HG03045 (cell line): Measurements from ENCODE around the gene IREB2.

Source experiments
- ATAC-seq: cut with Tn5 transposase; IDR thresholded peaks from one replicate; pipeline ENCODE4 v1.9.1; 2021; ENCODE audit warnings: mild to moderate bottlenecking, moderate library complexity; ENCODE audit not compliant: unreplicated experiment

IREB2 gene

GRCh38 chr15:78406016-78406585, 31.9 kb upstream of the IREB2 start:
- ATAC-seq, result no peak

GRCh38 chr15:78407608-78408354, 30.2 kb upstream of the IREB2 start:
- no peak for ATAC-seq

DNA sequence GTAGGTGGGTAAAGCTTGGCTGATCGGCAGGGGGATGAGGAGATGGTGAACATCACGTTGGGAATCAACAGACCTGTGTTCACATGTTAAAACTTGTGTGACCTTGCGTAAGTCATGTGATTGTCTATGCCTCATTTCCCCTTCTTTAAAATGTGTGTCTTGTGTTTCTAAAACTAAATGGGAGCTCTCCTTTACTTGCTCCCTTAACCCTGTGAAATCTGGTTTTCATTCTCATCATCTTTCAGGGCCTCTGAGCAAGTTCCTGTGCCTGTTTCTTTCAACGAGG, 29.7 kb upstream of the IREB2 start:
- no peak for ATAC-seq

- ATAC-seq, result no peak
Observed at GRCh38 chr15:78408961-78409360, 29.1 kb upstream of the IREB2 start.

GRCh38 chr15:78411061-78411460, 27.0 kb upstream of the IREB2 start:
- no peak for ATAC-seq

- no peak for ATAC-seq
Observed at GRCh38 chr15:78414621-78415250, 23.3 kb upstream of the IREB2 start.

DNA sequence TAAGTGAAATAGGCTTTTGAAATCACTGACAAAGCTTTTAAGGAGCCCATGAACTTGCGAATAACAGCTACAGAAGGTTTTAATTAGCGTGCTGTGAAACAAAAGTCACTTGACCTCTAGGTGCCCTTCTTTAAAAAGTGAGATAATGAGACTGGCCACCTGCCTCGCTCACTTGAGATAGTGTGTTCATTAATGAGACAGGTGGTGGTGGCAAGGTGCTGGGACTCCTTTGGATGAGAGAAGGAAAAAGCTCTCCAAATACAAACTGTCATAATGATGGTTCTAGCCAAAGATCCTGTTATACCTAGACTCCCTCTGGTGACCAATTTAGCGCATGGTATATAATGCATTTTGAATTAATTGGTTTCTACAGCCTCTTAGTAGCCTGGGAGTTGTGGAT, 22.7 kb upstream of the IREB2 start:
- ATAC-seq, result no peak

- no peak for ATAC-seq
Observed at GRCh38 chr15:78417754-78418630, 20.0 kb upstream of the IREB2 start.

- no peak for ATAC-seq
Observed at GRCh38 chr15:78418686-78419085, 19.3 kb upstream of the IREB2 start.

DNA sequence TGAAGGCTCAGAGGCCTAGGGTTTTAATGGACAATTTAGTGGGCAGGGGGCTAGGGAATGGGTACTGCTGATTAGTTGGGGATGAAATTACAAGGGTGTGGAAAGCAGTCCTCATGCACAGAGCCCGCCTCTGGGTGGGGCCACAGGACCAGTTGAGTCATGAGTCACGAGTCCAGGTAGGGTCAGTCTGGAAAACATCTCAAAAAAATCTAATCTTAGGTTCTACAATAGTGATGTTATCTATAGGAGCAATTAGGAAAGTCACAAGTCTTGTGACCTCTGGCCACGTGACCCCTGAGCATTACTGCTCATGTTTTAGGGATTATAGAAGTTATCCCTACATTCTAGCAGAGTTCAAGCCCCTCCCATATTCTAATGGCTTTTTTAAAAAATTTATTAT, 18.6 kb upstream of the IREB2 start:
- ATAC-seq, result no peak

DNA sequence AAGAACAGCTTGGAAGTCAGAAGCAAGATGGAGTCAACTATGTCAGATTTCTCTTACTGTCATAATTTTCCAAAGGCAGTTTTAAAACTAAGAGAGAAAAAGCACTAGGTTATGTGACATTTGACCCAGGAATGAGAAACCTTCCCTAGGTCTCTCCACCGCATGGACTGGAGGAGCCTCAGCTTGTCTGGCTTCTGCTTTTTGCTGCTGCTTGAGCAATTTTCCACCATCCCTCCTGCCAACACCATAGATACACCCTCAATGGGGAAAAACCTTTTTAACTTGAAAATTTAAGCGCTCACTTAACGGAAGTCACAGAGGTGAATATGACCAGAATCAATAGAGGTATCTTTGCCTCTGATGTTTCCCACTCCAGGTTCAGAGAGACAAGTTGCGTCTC, 17.8 kb upstream of the IREB2 start:
- ATAC-seq, result no peak

DNA sequence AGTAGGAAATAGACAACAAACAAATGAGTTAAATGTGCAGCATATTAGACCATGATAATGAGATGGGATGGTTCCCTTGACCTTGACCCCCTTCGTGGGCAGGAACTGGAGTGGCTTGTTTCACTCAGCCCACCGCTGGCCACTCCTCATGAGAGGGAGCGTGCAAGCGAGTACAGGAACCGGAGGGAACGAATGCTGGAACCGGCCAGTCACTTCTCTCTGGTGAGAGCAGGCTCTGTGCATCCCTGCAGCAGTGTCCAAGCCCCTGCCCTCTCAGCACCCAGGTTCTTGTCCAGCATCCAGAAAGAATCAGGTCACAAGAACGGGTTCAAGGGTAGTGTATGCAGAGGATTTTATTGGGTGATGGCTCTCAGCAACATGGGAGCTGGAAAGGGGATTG, 17.2 kb upstream of the IREB2 start:
- ATAC-seq, result no peak

GRCh38 chr15:78421238-78421965, 16.6 kb upstream of the IREB2 start:
- ATAC-seq, result no peak

DNA sequence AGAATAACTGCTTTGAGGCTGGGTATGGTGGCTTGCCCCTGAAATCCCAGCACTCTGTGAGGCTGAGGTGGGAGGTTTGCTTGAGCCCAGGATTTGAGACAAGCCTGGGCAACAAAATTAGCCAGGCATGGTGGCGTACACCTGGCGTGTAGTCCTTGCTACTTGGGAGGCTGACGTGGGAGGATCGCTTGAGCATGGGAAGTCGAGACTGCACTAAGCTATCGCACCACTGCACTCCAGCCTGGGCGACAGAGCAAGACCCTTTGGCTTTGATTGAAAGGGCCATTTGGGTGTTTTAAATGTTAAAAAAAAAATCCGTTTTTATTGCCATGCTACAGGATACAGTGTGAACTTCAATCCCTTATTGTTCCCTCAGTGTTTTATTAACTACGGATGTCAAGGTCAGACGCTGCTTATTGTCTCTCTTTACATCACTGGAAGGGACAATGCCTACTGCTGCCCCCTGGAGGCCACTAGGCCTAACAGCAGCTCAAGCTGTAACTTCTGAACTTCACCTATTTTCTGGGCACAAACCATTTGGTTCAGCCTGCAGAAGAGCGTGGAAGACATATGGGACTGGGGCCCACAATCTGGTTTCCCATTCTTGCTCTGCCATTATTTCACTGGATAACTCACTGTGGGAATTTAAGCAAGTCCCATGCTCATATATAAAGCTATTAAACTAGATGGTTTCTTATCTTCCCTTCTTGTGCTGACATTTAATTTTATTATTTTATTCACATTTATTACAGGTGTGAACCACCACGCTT, 15.3 kb upstream of the IREB2 start:
- ATAC-seq, result no peak

GRCh38 chr15:78424673-78425072, 13.3 kb upstream of the IREB2 start:
- no peak for ATAC-seq

GRCh38 chr15:78425643-78426042, 12.4 kb upstream of the IREB2 start:
- no peak for ATAC-seq

- ATAC-seq, result no peak
Observed at GRCh38 chr15:78426300-78426699, 11.7 kb upstream of the IREB2 start.

DNA sequence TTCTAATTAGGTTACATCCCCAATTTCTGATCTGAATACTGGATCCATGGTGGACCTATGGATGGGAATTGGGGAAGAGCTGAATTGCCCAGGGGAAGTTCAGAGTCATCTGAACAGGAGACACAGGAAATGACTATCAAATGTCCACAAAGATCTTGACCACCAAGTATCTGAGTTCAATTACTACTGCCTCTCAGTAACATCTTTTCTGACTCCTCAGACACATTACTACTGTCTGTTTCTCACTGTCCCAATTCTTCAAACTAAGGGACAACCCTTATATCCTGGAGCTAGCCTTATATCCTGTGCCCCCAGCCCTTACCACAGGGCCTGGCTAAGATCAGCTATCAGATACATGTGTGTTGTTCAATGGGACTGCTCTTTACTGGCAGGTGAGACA, 10.1 kb upstream of the IREB2 start:
- no peak for ATAC-seq

DNA sequence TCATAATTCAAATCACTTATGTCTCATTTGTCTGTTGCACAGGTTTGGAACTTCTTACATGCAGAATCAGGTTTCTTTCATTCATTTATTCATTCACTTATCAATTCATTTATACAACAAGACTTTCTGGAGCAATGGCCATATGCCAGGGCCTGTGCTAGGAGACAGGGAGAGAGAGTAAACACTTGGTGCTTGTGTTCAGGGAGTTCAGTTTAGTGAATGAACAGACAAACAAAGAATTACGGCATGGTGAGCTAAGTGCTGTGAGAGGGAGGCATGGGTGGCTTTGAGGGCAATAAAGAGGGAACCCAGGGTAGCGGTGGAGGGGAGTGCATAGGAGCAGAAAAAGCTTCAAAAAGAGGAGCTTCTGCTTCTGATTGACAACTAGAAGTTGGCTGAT, 8.5 kb upstream of the IREB2 start:
- ATAC-seq, result no peak

GRCh38 chr15:78431955-78432354, 6.1 kb upstream of the IREB2 start:
- ATAC-seq, result no peak
